Measurements from ENCODE around the gene DYSF. TPM values are rescaled to one million over a fixed set of nuclear protein-coding genes. Genes with fewer than 3 reads are reported as not detected.

DYSF gene
- polyA plus RNA-seq, 1 donor from 2014 or later: 0.04 TPM

GRCh38 chr2:71545572-71546274 lies 92.4 kb downstream of the DYSF start:
- H3K9ac ChIP-seq (ENCODE audit: low read length): no peak overlapping the region
- no peaks in the 10 kb centered on the region for H3K9me3 ChIP-seq (ENCODE audit: low read length)
- no peaks in the 10 kb centered on the region for H3K36me3 ChIP-seq (ENCODE audit: insufficient read depth, low read length)
- no peaks in the 10 kb centered on the region for H3K9me2 ChIP-seq (ENCODE audit: insufficient read depth, low read length)
- H3K27me3 ChIP-seq (ENCODE audit: insufficient read depth, low read depth, low read length): no peaks in the 10 kb centered on the region
- no peaks in the 10 kb centered on the region for H3K79me2 ChIP-seq (replicated peaks; ENCODE audit: insufficient read depth, low read length)
- H2AFZ ChIP-seq (ENCODE audit: low read depth, low read length): no peak overlapping the region
- TF ChIP-seq TAF1 (IDR thresholded peaks at IDR 0.05; ENCODE audit: low read depth) (no peak), EP300 (conservative IDR thresholded peaks at IDR 0.05; ENCODE audit: poor library complexity, severe bottlenecking) (no peak), CTCF (IDR thresholded peaks at IDR 0.05; ENCODE audit: poor library complexity, severe bottlenecking) (peak; percentile 84), MXI1 (conservative IDR thresholded peaks at IDR 0.05; ENCODE audit: poor library complexity, severe bottlenecking) (no peak), RAD21 (conservative IDR thresholded peaks at IDR 0.05) (peak; percentile 90), EZH2 (IDR thresholded peaks at IDR 0.05; ENCODE audit: borderline replicate concordance, insufficient read depth, low read length, poor library complexity, severe bottlenecking) (no peak), POLR2AphosphoS5 (IDR thresholded peaks at IDR 0.05) (no peak), REST (IDR thresholded peaks at IDR 0.05; ENCODE audit: borderline replicate concordance) (no peak), SMC3 (conservative IDR thresholded peaks at IDR 0.05; ENCODE audit: poor library complexity) (peak; percentile 85)
- no peak overlapping the region for H3K4me2 ChIP-seq (ENCODE audit: low read length)
- no peak overlapping the region for H3K27ac ChIP-seq (ENCODE audit: low read length)
- H3F3A ChIP-seq (ENCODE audit: insufficient read depth, low read length, poor library complexity, severe bottlenecking): no peaks in the 10 kb centered on the region
- H3K4me3 ChIP-seq (ENCODE audit: low read length): no peak overlapping the region
- H4K20me1 ChIP-seq (ENCODE audit: insufficient read depth): no peaks in the 10 kb centered on the region

GRCh38 chr2:71546275-71546638 lies 92.9 kb downstream of the DYSF start:
- Histone ChIP-seq H3K4me2 (ENCODE audit: low read length) (no peak overlapping the region), H3K9ac (ENCODE audit: low read length) (no peak overlapping the region), H3K36me3 (ENCODE audit: insufficient read depth, low read length) (no peaks in the 10 kb centered on the region), H3K9me2 (ENCODE audit: insufficient read depth, low read length) (no peaks in the 10 kb centered on the region), H3K79me2 (replicated peaks; ENCODE audit: insufficient read depth, low read length) (no peaks in the 10 kb centered on the region), H3K9me3 (ENCODE audit: low read length) (no peaks in the 10 kb centered on the region), H3K27me3 (ENCODE audit: insufficient read depth, low read depth, low read length) (no peaks in the 10 kb centered on the region), H3F3A (ENCODE audit: insufficient read depth, low read length, poor library complexity, severe bottlenecking) (no peaks in the 10 kb centered on the region), H3K4me3 (ENCODE audit: low read length) (no peak overlapping the region), H3K27ac (ENCODE audit: low read length) (no peak overlapping the region), H4K20me1 (ENCODE audit: insufficient read depth) (no peaks in the 10 kb centered on the region), H2AFZ (ENCODE audit: low read depth, low read length) (no peak overlapping the region)
- TF ChIP-seq REST (IDR thresholded peaks at IDR 0.05; ENCODE audit: borderline replicate concordance) (no peak), RAD21 (conservative IDR thresholded peaks at IDR 0.05) (no peak), CTCF (IDR thresholded peaks at IDR 0.05; ENCODE audit: poor library complexity, severe bottlenecking) (no peak), TAF1 (IDR thresholded peaks at IDR 0.05; ENCODE audit: low read depth) (no peak), EP300 (conservative IDR thresholded peaks at IDR 0.05; ENCODE audit: poor library complexity, severe bottlenecking) (no peak), SMC3 (conservative IDR thresholded peaks at IDR 0.05; ENCODE audit: poor library complexity) (no peak), MXI1 (conservative IDR thresholded peaks at IDR 0.05; ENCODE audit: poor library complexity, severe bottlenecking) (no peak)

Measured in neural cell (in vitro differentiated cells).